ENCODE results near the gene SSR1.

The SSR1 gene

GRCh38 chr6:7236306-7237209, 76.4 kb downstream of the SSR1 start:
- no peak for DNase-seq

GRCh38 chr6:7235712-7236305, 77.2 kb downstream of the SSR1 start:
- no peak for DNase-seq

GRCh38 chr6:7234547-7234946, 78.5 kb downstream of the SSR1 start:
- no peak for DNase-seq

- DNase-seq = no peak
Measured at GRCh38 chr6:7232351-7232750, 80.6 kb downstream of the SSR1 start.

GRCh38 chr6:7230956-7231713, 81.9 kb downstream of the SSR1 start:
- DNase-seq = no peak

- DNase-seq = no peak
Measured at GRCh38 chr6:7230327-7230691, 82.7 kb downstream of the SSR1 start.

GRCh38 chr6:7229376-7230326, 83.3 kb downstream of the SSR1 start:
- no peak for DNase-seq

- no peak for DNase-seq
Measured at GRCh38 chr6:7228662-7229375, 84.2 kb downstream of the SSR1 start.

GRCh38 chr6:7224731-7225130, 88.3 kb downstream of the SSR1 start:
- no peak for DNase-seq

GRCh38 chr6:7222197-7222596, 90.8 kb downstream of the SSR1 start:
- DNase-seq = no peak

- no peak for DNase-seq
Measured at GRCh38 chr6:7219310-7219709, 93.7 kb downstream of the SSR1 start.

- no peak for DNase-seq
Measured at GRCh38 chr6:7218406-7218988, 94.5 kb downstream of the SSR1 start.
